NT2/D1 (cell line): ENCODE measurements around the gene RIPOR3.

Experiments
- SUZ12 ChIP-seq: IDR thresholded peaks from 2 replicates; pipeline ENCODE4 v1.6.1; 2011; ENCODE audit not compliant: insufficient read length, insufficient read depth; ENCODE audit errors: extremely low read depth
- YY1 ChIP-seq: IDR thresholded peaks from 2 replicates; pipeline ENCODE4 v1.6.1; 2011; ENCODE audit not compliant: insufficient read length, insufficient read depth
- ZNF274 ChIP-seq: IDR thresholded peaks from 2 replicates; pipeline ENCODE4 v1.6.1; 2011; ENCODE audit warnings: mild to moderate bottlenecking, low read depth, low read length

DNA sequence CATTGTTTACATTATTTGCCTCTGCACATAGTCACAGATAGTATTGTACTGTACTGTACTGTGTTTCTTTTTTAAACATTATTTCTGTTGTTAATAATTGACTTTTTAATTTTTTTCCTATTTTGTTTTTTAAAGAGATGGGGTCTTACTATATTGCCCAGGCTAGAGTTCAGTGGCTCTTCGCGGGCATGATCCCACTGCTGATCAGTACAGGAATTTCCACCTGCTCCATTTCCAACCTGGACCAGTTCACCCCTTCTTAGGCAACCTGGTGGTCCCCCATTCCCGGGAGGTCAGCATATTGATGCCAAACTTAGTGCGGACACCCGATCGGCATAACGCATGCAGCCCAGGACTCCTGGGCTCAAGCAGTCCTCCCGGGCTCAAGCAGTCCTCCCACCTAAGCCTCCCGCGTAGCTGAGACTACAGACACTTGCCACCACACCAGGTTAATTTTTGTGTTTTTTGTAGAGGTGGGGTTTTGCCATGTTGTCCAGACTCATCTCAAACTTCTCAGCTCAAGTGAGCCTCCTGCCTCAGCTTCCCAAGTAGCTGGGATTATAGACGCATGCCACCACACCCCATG lies 133.7 kb downstream of the RIPOR3 start:
- TF ChIP-seq SUZ12: no peak
- TF ChIP-seq ZNF274: no peak
- TF ChIP-seq YY1: no peak
